Lower leg skin (tissue), 3 donors: ENCODE data around the gene CCR5.

Experiments
- POLR2A ChIP-seq, 2 donors: fragments of 450-650 bp; IDR thresholded peaks; one replicate each; pipeline ENCODE4 v1.6.1; 2016 to 2017; ENCODE audit warnings: antibody characterized with exemption in 2 of 2, mild to moderate bottlenecking in 1 of 2, moderate library complexity in 1 of 2
- TF ChIP-seq, protein P1 (sequence below), 3 donors: fragments of 450-650 bp; IDR thresholded peaks; one replicate each; pipeline ENCODE4 v1.5.1; 2016; ENCODE audit warnings: antibody characterized with exemption in 3 of 3, mild to moderate bottlenecking in 3 of 3, moderate library complexity in 2 of 3

- TF ChIP-seq, protein P1, sequence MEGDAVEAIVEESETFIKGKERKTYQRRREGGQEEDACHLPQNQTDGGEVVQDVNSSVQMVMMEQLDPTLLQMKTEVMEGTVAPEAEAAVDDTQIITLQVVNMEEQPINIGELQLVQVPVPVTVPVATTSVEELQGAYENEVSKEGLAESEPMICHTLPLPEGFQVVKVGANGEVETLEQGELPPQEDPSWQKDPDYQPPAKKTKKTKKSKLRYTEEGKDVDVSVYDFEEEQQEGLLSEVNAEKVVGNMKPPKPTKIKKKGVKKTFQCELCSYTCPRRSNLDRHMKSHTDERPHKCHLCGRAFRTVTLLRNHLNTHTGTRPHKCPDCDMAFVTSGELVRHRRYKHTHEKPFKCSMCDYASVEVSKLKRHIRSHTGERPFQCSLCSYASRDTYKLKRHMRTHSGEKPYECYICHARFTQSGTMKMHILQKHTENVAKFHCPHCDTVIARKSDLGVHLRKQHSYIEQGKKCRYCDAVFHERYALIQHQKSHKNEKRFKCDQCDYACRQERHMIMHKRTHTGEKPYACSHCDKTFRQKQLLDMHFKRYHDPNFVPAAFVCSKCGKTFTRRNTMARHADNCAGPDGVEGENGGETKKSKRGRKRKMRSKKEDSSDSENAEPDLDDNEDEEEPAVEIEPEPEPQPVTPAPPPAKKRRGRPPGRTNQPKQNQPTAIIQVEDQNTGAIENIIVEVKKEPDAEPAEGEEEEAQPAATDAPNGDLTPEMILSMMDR (IDR thresholded peaks at IDR 0.05), result no peak
- no peak for TF ChIP-seq POLR2A (IDR thresholded peaks at IDR 0.05)
Measured at GRCh38 chr3:46401579-46401978, 30.8 kb downstream of the CCR5 start.
